PC-3 (cell line): ENCODE data around the gene ZNF606. TPM values are rescaled to one million over a fixed set of nuclear protein-coding genes. Genes with fewer than 3 reads are reported as not detected.

ENCODE experiments used
- ATAC-seq: fragments of 200-7000 bp; cut with Tn5 transposase; 2 replicates; pipeline ENCODE4 v1.9.1; 2020; ENCODE audit warnings: mild to moderate bottlenecking, moderate library complexity
- Bru-seq: library from RNA; stranded (reverse); fragments of 400-500 nt; gene quantifications from one replicate; lab custom pipeline; 2021; lab: Mats Ljungman, UMichigan
- BruChase-seq, 2 experiments: library from RNA; stranded (reverse); fragments of 400-500 nt; gene quantifications; one replicate each; lab custom pipeline; 2021; lab: Mats Ljungman, UMichigan
- BruUV-seq: library from RNA; stranded (reverse); fragments of 400-500 nt; replicated peaks from 2 replicates; lab custom pipeline; 2021; lab: Mats Ljungman, UMichigan
- CTCF ChIA-PET: fragments of 300-600 bp; sonication (Branson Sonifier 250); formaldehyde crosslinking; loops from one replicate; lab custom pipeline; 2022; ENCODE audit warnings: antibody characterized with exemption; lab: Charles Lee
- POLR2A ChIA-PET: fragments of 300-600 bp; sonication (Branson Sonifier 250); formaldehyde crosslinking; loops from one replicate; lab custom pipeline; 2022; ENCODE audit warnings: antibody characterized with exemption; ENCODE audit not compliant: unreplicated experiment; lab: Charles Lee
- DNase-seq: peaks from one replicate; pipeline ENCODE4 v3.0.0-alpha.2; 2015
- H2AFZ ChIP-seq: fragments of 300-600 bp; sonication (generic); 2 replicates; pipeline ENCODE4 v1.6.0; 2016; ENCODE audit warnings: antibody characterized with exemption, low read length
- H3F3A ChIP-seq: fragments of 300-600 bp; sonication (generic); one replicate; pipeline ENCODE4 v1.6.0; 2017; ENCODE audit warnings: antibody characterized with exemption, low read length, control low read depth, mild to moderate bottlenecking; ENCODE audit not compliant: unreplicated experiment
- H3K27ac ChIP-seq: fragments of 300-600 bp; sonication (generic); 2 replicates; pipeline ENCODE4 v1.5.1; 2016; ENCODE audit warnings: mild to moderate bottlenecking, low read length
- H3K27me3 ChIP-seq: fragments of 300-600 bp; sonication (generic); 2 replicates; pipeline ENCODE4 v1.6.1; 2016; ENCODE audit warnings: low read length, mixed read lengths
- H3K36me3 ChIP-seq: fragments of 300-600 bp; sonication (generic); 2 replicates; pipeline ENCODE4 v1.6.1; 2016; ENCODE audit warnings: low read depth, mixed run types, low read length, mixed read lengths
- H3K4me1 ChIP-seq: fragments of 300-600 bp; sonication (generic); 2 replicates; pipeline ENCODE4 v1.5.1; 2016; ENCODE audit warnings: low read length; ENCODE audit not compliant: insufficient read depth
- H3K4me2 ChIP-seq: fragments of 300-600 bp; sonication (generic); 2 replicates; pipeline ENCODE4 v1.6.0; 2016; ENCODE audit warnings: low read length
- H3K4me3 ChIP-seq: fragments of 300-600 bp; sonication (generic); 2 replicates; pipeline ENCODE4 v1.5.1; 2016; ENCODE audit warnings: mild to moderate bottlenecking, low read length, mixed read lengths
- H3K79me2 ChIP-seq: fragments of 300-600 bp; sonication (generic); 2 replicates; pipeline ENCODE4 v1.6.1; 2017; ENCODE audit warnings: low read length, mixed read lengths
- H3K9ac ChIP-seq: fragments of 300-600 bp; sonication (generic); 2 replicates; pipeline ENCODE4 v1.6.0; 2016; ENCODE audit warnings: mild to moderate bottlenecking, low read length
- H3K9me2 ChIP-seq: fragments of 300-600 bp; sonication (generic); replicated peaks from 2 replicates; pipeline ENCODE4 v1.6.1; 2016; ENCODE audit warnings: mixed run types, low read length, mixed read lengths
- H3K9me3 ChIP-seq: fragments of 300-600 bp; sonication (generic); 2 replicates; pipeline ENCODE4 v1.6.1; 2016; ENCODE audit warnings: low read length, mixed read lengths
- H4K20me1 ChIP-seq: fragments of 300-600 bp; sonication (generic); 2 replicates; pipeline ENCODE4 v1.6.1; 2016; ENCODE audit warnings: low read length, mixed read lengths
- EZH2 ChIP-seq: fragments of 300-600 bp; sonication (generic); IDR thresholded peaks from one replicate; pipeline ENCODE4 v1.6.1; 2017; ENCODE audit warnings: antibody characterized with exemption, mild to moderate bottlenecking, low read length; ENCODE audit not compliant: unreplicated experiment
- EZH2phosphoT487 ChIP-seq: fragments of 300-600 bp; sonication (generic); IDR thresholded peaks from 2 replicates; pipeline ENCODE4 v1.6.1; 2018; ENCODE audit warnings: mild to moderate bottlenecking, antibody characterized with exemption, low read length, borderline replicate concordance
- intact Hi-C: fragments of 100-400 bp; cut with micrococcal nuclease; formaldehyde crosslinking; loops from 2 replicates; pipeline ENCODE4 v1.9.0; 2023
- long read RNA-seq: library from polyadenylated mRNA; unstranded; transcript quantifications from one replicate; pipeline ENCODE4 v2.0.0, GENCODE V29; 2021; ENCODE audit not compliant: unreplicated experiment
- total RNA-seq: library from RNA; depleted of rRNA; stranded (reverse); fragments of >200 nt; gene quantifications from 2 replicates; pipeline ENCODE4 v1.2.3, GENCODE V29; 2014; rRNA removed
- TF ChIP-seq, protein P1 (sequence below): fragments of 300-600 bp; sonication (generic); conservative IDR thresholded peaks from 2 replicates; pipeline ENCODE4 v1.5.1; 2017; ENCODE audit warnings: antibody characterized with exemption, low read depth, mild to moderate bottlenecking, low read length

The ZNF606 gene
- 6.0 and 7.0 TPM in 2 replicates for total RNA-seq
- Bru-seq, nascent RNA, result percentile 70 among the genes with signal in this experiment
- percentile 72 among the genes with signal in this experiment for BruChase-seq, experiment 1, labeled RNA remaining after a 6-hour chase
- BruChase-seq, experiment 2, labeled RNA remaining after a 2-hour chase, result percentile 80 among the genes with signal in this experiment
- long read RNA-seq, full-length matches to known transcripts, result 17 of 42 reads
- long read RNA-seq, partial matches to known transcripts, result 4 of 42 reads
- long read RNA-seq, other reads (novel, unspliced or antisense), result 21 of 42 reads

GRCh38 chr19:58002384-58003173 lies at the start of gene ZNF606:
TSS of gene ZNF606 (minus strand) at chr19:58002820. CDS start at chr19:58001319, 1,501 bp downstream.
- ATAC-seq, result peak; percentile 99
- Histone ChIP-seq H3K4me3 (peak within 1 kb of the TSS; percentile 86), H3K4me2 (peak within 1 kb of the TSS; percentile 91), H3K9me3 (peaks cover 73% of the 10 kb centered on the region), H3K9me2 (no peaks in the 10 kb centered on the region), H2AFZ (peak within 1 kb of the TSS; percentile 100), H3K79me2 (peaks cover 15% of the 10 kb centered on the region), H3K4me1 (peaks cover 8% of the 10 kb centered on the region; the same call in 1 of the 2 replicates), H3K27ac (peak within 1 kb of the TSS; percentile 20; the same call in 1 of the 2 replicates), H4K20me1 (no peaks in the 10 kb centered on the region), H3K9ac (peak within 1 kb of the TSS; percentile 90), H3K27me3 (no peaks in the 10 kb centered on the region), H3F3A (no peaks in the 10 kb centered on the region), H3K36me3 (peaks cover 79% of the 10 kb centered on the region)
- CTCF ChIA-PET, result no interaction called here
- intact Hi-C loops, result no loop called here
- BruUV-seq, result no TSS peak
- peak; percentile 81 for DNase-seq
- TF ChIP-seq, protein P1, sequence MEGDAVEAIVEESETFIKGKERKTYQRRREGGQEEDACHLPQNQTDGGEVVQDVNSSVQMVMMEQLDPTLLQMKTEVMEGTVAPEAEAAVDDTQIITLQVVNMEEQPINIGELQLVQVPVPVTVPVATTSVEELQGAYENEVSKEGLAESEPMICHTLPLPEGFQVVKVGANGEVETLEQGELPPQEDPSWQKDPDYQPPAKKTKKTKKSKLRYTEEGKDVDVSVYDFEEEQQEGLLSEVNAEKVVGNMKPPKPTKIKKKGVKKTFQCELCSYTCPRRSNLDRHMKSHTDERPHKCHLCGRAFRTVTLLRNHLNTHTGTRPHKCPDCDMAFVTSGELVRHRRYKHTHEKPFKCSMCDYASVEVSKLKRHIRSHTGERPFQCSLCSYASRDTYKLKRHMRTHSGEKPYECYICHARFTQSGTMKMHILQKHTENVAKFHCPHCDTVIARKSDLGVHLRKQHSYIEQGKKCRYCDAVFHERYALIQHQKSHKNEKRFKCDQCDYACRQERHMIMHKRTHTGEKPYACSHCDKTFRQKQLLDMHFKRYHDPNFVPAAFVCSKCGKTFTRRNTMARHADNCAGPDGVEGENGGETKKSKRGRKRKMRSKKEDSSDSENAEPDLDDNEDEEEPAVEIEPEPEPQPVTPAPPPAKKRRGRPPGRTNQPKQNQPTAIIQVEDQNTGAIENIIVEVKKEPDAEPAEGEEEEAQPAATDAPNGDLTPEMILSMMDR, result no peak
- TF ChIP-seq EZH2phosphoT487, result no peak
- no peak for TF ChIP-seq EZH2
- POLR2A ChIA-PET, result no interaction called here

- CTCF ChIA-PET, result no interaction called here
These were observed 49.6 kb upstream of the ZNF606 start for GRCh38 chr19:58052256-58052655.

More at GRCh38 chr19:58052256-58052655, 49.6 kb upstream of the ZNF606 start:
- DNase-seq (no peak), ATAC-seq (no peak)
- H3K9me3 ChIP-seq, result peaks cover 56% of the 10 kb centered on the region
- no TSS peak for BruUV-seq
- no peaks in the 10 kb centered on the region for H3K79me2 ChIP-seq
- no peaks in the 10 kb centered on the region for H3F3A ChIP-seq
- H3K27me3 ChIP-seq, result no peaks in the 10 kb centered on the region
- no peaks in the 10 kb centered on the region for H3K9me2 ChIP-seq
- H3K36me3 ChIP-seq, result no peaks in the 10 kb centered on the region
- no peak overlapping the region for H3K4me2 ChIP-seq
- TF ChIP-seq, protein P1, result no peak
- no peak for TF ChIP-seq EZH2
- TF ChIP-seq EZH2phosphoT487, result no peak
- intact Hi-C loops, result no loop called here
- no peaks in the 10 kb centered on the region for H3K4me1 ChIP-seq
- POLR2A ChIA-PET, result no interaction called here
- H3K4me3 ChIP-seq, result no peak overlapping the region
- no peak overlapping the region for H2AFZ ChIP-seq
- no peaks in the 10 kb centered on the region for H4K20me1 ChIP-seq
- H3K27ac ChIP-seq, result no peak overlapping the region
- H3K9ac ChIP-seq, result no peak overlapping the region
